IPS DF 4.7 (cell line): ENCODE measurements around the gene CYB5A.

ENCODE experiments used
- DNase-seq: peaks from one replicate; pipeline ENCODE4 v3.0.0-alpha.2; 2013; ENCODE audit warnings: low spot score; ENCODE audit errors: extremely low read depth

The CYB5A gene

DNA sequence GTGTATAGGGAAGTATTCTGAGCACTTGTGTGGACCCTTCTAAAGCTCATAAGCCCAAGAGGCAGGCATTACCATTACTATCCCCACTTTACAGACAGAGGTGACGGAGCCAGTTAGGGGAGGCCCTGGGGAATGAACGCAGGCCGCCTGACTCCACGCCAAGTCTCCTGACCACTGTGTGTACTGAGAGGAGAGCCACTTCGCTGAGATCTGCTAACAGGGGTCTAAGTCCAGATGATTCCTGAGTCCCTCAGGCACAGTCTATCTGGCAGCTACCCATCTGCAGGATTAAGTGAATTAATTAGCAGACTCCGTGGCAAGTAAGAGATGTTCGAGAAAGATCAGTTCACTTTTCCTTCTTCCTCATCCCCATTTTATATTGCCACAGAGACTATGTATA is 13.7 kb downstream of the CYB5A start:
- DNase-seq, result no peak

DNA sequence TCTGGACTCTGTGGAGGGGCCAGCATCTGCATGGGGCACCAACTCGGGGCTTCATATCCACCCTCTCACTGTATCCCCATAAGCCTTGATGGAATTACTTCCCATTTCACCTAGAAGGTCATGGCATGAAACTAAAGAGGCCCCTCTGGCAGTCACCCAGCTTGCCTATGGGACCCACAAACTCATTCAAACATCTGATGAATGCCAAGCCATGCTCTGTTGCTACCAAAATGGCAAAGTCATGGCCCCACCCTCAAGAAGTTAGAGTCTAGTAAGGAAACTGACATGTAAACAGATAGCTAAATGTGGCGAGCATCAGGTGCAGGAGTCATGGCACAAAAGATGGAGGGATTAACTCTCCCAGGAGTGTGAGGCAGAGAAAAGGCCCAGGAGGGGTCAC is 14.5 kb downstream of the CYB5A start:
- no peak for DNase-seq

DNA sequence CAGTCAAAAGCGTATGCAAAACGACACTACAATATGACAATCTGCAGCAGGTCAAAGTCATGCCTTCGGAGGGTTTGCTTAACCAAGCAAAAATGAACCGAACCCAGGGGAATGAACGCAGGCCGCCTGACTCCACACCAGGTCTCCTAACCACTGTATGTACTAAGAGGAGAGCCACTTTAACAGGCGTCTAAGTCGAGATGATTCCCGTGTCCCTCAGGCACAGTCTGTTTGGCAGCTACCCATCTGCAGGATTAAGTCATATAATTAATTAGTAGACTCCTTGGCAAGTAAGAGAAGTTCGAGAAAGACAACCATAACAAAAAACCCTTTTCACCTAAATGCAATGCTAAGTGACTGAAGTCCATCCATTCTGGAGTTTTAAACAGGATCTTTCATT is 15.2 kb downstream of the CYB5A start:
- DNase-seq, result no peak

DNA sequence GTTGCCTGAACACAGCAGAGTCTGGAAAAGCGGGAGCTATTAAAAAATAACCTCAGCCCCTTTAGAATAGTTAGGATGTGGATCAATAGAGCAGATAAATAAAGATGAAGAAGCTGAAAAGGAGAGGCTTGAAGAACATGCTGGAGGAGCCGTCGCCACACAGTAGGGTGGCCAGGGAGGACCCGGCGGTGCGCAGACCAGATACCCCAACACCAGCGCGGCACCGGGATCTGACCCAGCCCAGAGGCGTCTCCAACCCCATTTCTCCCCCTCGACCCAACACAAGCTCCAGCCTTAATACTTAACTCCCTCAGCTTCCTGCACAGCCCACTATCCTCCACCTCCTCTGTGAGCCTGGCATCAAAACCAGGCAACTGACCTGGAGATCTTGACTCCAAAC is 16.0 kb downstream of the CYB5A start:
- no peak for DNase-seq

DNA sequence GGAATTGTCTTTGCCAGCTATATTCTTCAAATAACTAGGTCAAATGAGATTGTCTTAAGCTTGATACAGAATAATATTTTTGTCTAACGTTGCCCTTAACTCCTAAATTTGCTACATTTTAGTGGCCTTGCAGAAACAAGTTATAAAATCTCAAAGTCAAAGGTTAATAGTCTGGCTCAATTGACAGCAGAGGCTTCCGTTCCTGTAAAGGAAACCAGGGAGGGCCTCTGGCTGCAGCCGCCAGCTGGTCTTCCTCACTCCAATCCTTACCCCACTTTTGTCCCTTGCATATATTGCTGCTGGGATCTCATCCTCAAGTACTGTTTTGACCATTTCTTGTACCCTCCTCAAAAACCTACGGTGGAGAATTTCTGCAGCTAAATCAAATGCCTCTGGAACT is 17.1 kb downstream of the CYB5A start:
- no peak for DNase-seq

DNA sequence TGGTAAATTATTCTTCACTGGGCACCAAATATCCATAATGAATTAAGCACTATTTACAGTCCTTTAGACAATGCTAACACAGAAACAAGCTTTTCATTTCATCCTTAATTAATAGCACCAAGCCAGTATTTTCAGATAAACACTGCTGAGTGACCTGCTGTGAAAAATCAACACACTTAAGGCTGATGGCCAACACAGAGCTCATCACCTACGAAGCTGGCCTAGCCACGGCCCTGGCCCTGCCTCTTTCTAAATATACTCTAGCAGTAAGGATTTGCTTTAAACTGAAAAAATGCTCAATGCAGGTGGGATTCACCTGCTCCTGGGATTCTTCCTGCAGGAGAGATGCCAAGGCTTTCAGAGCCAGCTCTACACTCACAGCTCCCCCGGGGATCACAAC is 18.4 kb downstream of the CYB5A start:
- no peak for DNase-seq

DNA sequence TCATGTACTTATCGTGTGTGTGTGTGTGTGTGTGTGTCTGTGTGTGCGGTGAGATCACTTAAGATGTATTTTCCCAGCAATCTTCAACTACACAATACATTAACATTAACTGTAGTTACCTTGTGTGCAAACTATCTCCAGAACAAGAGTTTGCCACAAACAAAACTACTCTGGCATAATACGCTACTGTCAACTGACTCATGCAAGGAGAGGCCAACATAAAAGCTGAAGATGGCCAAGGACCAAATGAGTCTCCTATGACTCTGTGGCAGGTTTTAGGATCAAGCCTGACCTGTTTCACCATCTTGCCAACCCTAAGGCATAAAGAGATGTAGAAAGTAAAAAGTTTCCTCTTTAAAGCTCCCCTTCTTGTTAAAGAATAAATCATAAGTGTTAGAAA is 20.1 kb downstream of the CYB5A start:
- DNase-seq, result no peak

DNA sequence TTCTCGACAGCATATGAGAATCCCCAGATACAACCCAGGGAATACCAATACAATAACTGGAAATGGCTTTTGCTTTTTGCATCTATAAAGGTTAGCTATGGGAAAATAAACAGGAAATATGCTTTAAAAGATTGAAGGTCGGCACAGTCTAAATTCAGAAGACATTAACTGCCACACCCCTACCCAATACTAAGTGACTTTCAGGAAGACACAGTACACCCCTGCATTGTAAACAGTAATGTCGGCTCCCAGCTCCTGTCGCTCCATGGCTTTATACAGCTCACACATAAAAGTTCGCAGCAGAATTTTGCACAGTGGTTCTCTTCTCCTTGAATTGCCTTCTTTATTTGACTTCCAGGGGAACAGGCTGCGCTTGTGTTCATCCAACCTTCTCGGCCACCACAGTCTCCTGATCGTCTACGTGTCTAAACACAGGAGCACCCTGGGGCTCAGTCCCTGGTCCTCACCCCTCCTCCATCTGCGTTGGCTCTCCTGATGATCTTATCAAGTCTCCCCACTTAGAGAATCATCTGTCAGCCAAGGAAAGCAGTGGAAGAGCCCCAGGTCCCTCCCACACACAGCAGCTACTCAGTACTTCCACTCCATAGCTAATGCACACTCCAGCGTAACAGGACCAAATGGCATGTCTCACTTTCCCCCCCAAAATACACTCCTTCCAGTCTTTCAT is 22.7 kb downstream of the CYB5A start:
- no peak for DNase-seq

DNA sequence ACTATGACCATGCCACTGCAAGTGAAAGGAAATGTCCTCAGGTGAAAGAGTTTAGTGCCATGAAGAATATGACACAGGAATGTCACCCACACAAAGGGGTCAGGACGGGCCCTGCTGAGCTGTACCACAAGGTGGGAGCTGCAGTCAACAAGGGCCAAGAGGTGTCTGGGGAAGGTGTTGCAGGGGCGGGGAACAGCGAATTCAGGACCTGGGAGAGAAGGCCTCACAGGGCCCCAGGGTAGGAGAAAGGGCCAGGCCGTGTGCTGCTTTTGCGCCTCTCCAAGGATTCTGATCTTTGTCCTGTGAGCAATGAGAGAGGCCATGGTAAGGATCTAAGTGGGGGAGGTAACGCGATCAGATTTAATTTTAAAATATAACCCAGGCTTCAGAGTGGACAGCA is 23.6 kb downstream of the CYB5A start:
- no peak for DNase-seq

DNA sequence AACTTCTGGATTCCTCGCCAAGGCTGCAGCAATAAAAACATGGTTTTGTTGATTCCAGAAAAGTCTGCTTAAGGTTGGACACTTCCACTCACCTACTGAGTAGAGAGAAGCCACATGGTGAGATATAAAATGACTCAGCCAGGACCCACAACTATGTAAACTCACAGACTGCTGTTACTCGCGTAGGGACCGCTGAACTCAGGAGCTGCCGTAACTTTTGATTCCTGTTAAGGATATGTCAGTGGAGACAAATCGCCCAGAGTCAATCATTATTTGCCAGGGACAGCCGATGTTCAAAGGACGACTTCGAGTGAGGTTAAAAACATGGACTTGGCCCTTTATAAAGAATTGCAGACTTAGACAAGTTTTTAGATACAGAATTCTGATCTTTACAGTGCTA is 25.6 kb downstream of the CYB5A start:
- DNase-seq, result no peak

DNA sequence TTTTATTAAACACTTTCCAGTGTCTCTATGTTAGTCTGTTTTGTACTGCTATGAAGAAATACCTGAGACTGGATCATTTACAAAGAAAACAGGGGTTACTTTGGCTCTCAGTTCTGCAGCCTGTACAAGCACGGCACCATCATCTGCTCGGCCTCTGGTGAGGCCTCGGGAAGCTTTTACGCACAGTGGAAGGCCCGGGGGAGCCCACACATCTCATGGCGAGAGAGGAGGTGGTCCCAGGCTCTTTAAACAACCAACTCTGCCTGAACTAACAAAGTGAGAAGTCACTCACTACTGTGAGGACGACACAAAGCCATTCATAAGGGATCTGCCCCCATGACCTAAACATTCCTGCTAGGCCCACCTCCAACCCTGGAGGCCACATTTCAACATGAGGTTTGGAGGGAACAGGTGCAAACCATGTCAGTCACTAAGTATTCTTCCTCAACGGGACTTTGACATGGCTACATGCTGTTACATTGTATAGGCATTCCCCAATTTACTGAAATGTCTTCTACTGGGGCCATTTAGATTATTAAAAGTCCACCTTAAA is 26.1 kb downstream of the CYB5A start:
- no peak for DNase-seq

DNA sequence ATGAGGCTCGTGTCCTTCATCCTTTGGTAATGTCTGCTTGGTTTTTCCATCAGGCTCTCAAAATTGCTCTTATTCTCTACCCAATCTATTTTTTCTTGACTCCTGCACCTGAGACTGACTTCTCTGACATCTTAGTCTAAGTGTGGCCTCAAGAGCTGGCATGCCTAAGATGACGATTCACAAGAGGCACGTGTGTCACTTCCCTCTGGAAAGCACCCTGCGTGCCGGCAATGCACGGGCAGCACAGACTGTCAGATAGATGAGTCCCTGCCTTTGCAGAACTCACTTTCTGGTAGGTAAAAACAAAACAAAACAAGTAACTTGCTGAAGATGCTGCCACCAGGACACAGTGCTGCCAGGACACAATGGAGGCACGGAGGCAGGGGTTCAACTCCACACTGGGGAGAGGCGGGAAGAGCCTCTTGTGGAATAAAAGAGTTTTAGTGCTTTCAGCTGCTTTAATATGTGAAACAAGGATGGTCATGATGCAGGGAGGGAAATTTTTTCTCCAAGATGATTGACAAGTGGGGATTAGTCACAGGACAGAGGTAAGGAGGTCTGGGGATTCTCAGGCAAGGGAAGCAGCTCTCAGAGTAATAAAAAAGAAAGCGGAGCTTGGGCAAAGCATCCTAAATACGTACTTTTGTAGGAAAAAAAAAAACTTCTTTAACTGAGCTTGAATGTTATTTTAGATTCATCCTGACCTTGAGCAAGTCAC is 27.3 kb downstream of the CYB5A start:
- no peak for DNase-seq

DNA sequence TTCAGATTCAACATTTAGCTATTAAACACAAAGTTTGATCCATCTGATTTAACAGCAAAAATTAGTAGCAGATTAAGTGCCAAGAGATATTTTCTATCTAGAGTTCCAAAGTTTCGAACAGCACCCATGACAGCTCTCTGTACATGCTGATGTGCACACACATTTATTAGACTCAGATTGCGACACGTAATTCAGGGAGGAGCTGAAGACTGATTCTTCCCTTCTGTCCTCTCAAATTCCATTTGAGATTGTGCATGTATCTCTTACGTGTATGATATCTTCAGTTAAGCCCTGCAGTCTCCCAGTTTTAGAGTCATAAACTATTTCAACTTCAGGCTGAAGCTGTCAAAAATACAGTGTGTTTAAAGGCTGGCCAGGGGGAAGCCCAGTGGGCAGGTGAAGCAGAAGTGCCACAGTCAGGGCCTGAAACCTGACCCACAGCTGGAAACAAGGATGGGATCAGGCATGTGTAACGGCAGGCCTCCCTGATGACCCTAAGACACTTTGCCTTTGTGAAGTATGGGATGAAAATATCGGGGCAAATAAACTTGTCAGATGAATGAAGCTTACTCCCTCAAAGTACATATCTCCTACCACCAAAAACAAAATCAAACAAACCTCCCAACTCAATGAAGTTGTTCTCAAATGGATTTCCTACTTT is 30.6 kb downstream of the CYB5A start:
- DNase-seq, result no peak

DNA sequence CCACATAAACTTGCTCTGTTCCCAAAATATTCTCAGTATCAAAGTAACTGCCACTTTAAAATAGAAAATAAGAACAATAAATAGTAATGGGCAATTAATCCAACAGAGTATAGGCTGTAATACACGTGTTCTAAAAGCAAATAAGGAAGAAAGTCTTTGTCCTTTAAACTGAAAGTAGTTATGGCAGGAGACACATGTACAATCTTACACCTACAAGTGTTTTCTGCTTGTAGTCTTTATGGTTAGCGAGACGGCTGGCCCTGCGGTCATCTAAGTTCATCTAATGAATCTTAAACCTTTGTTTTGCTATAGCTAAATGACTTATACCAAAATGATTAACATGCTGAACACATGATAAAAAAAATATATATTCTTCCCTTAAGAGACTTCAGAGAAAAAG is 32.4 kb downstream of the CYB5A start:
- no peak for DNase-seq

DNA sequence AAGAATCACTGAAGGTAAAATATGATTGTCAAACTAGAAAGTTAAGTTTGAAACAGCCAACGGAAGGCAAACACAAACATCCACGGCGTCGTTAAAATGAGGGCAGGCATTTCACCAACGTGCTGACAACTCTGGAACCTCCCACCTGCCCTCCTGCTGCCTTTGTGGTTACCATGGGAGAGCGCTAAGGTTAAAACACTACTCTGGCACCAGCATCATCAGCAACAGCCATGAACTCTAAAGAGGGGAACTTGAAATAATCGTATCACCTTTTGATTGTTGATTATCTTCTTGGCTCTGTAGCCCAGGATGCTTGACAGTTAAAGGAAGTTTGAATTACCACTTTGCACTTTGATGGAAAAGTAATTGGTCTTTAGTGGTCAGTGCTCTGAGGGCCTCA is 34.7 kb downstream of the CYB5A start:
- DNase-seq, result no peak

DNA sequence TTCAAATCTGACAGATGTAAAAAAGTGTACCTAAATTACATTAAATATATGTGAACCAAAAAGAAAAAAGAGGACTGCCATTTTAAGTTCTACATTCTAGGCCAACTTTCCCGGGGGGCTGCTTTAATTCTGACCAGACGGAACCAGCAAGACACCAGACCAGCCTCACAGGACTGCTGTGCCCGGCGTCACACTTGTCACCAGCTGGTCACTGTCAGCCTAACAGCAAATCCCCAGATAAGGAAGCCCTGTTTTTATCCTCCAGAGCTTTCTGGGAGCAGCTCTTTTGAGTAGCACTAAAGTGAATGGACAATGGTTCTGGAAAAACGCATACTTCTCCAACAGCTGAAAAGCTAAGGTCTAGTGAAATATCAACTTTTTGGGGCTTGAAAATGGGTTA is 35.6 kb downstream of the CYB5A start:
- DNase-seq, result no peak

DNA sequence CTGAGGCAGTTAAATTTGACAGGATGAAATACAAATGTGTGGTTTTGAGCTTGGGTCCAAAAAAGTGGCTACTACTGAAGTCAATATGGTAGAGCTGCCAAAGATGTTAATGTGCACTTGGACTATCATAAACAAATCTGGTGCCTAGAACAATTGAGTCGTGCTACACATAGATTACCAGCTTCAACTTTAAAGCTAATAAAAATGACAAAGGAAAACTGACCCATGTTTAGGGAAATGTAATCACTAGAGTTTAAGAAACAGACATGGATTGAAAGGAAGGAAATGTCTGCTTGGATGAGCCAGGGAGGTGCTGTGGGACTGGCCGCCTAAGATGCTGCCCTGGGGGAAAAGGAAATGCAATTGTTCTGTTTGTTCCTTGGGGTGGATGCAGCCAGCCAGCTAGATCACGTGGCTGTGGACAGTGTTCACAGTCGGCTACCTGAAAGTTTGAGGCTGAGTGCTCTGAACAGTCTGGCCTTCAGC is 36.6 kb downstream of the CYB5A start:
- DNase-seq, result no peak

DNA sequence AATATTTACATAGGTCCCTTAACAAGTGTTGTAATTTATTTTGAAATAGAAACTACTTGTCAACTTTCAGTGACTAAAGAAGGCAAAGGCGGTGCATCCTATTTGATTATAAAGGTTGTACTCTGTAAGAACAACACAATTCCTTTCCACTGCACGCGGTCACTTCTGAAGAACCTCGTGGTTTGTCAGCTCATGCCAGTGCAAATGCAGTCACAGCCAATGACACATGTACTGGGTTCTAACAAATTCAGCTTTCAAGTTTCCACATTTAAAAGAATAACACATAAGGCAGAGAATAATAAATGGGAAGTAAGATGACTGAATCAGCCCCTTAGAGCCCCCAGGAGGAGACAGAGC is 39.7 kb downstream of the CYB5A start:
- no peak for DNase-seq

DNA sequence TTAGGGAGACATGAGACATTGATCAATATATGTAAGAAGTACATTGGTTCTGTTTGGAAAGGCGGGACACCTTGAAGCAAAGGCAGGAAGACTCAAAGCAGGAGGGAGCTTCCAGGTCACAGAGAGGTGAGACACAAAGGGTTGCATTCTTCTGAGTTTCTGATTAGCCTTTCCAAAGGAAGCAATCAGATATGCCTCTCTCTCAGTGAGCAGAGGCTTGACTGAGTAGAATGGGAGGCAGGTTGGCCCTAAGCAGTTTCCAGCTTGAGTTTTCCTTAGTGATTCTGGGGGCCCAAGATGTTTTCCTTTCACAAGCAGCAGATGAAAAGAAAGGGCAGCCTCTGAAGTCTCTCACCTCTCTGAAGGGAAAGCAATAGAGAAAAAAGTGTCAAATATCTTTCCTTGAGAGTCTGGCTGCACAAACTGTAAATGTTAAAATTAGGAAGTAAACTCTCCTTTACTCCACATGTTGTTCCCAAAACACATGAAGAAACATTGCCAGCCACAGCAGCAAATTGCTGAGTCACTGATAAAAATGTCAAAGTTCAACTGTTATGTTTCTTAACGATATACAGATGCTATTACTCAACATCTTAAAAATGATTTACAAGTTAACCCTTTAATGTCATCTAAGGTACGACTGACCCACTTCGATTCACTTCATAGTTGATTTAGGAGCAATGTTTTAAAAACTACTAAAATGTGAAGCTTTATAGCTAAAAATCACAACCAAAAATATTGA is 40.3 kb downstream of the CYB5A start:
- DNase-seq, result no peak

DNA sequence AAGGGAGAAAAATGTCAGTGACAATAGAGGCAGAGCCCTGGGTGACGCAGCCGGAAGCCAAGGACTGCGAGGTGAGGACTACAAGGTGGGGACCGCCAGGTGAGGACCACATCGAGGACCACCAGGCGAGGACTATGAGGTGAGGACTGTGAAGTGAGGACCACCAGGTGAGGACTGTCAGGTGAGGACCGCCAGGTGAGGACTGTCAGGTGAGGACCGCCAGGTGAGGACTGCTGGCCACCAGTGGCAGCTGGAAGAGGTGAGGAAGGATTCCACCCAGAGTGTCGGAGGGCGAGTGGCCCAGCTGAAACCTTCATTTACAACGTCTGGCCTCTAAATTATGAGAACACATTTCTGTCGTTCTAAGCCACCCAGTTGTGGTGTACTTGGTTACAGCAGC is 41.6 kb downstream of the CYB5A start:
- no peak for DNase-seq

DNA sequence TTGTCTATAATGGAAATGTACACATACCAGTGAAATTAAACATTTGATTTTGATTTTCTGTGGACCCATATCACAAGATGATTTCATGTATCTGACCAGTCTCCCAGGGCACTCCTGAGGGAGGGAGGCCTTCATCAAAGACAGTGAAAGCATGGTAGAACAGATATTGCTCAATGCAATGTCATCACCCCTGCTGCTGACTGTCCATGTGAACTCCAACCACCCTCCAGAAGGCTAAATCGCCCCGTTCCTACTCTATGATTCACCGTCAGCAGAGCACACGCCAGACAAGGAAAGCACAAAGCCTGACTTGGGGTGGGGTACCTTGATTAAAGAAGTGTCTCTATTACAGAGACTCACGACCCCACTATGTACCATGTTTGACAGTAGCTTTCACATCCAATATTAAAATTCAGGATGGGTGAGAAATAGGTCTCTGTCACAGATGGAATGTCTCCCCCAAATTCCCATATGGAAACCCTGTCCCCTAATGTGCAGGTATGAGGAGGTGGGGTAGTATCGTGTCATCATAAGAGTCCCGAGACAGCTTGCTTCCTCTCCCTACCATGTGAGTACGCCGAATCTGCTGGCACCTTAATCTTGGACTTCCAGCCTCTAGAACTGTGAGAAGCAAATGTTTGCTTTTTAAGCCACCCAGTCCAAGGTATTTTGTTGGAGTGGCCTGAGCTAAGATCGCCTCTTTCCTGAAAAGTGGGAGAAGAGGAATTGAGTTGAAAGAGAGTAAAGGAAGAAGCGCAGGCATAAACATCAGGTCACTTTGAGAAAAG is 42.4 kb downstream of the CYB5A start:
- no peak for DNase-seq
